Activated T-cell treated with anti-CD3 and anti-CD28 coated beads, Interleukin-2, amount 50 U/mL, for 24 hours (primary cell): Measurements from ENCODE around the gene PIP4K2A.

Experiments used
- DNase-seq: peaks from one replicate; pipeline ENCODE4 v3.0.0-alpha.2; 2020
- H3K27ac Mint-ChIP-seq: 2 replicates; pipeline ENCODE4 v1.8.0; 2020; ENCODE audit warnings: mild to moderate bottlenecking, mixed read lengths
- H3K27me3 Mint-ChIP-seq: 2 replicates; pipeline ENCODE4 v1.8.0; 2020; ENCODE audit warnings: mixed read lengths
- H3K36me3 Mint-ChIP-seq: 2 replicates; pipeline ENCODE4 v1.8.0; 2020; ENCODE audit warnings: low read depth, mixed read lengths
- H3K4me1 Mint-ChIP-seq: 2 replicates; pipeline ENCODE4 v1.8.0; 2020; ENCODE audit warnings: low read depth, mixed read lengths
- H3K4me3 Mint-ChIP-seq: 2 replicates; pipeline ENCODE4 v1.8.0; 2020; ENCODE audit warnings: mild to moderate bottlenecking, moderate library complexity, mixed read lengths
- H3K9me3 Mint-ChIP-seq: 2 replicates; pipeline ENCODE4 v1.8.0; 2020; ENCODE audit warnings: mixed read lengths

Gene PIP4K2A

GRCh38 chr10:22657024-22657423, 57.4 kb downstream of the PIP4K2A start:
- H3K27me3 Mint-ChIP-seq: no peaks in the 10 kb centered on the region
- H3K4me3 Mint-ChIP-seq: peak overlapping the region; percentile 24
- peak overlapping the region; percentile 99 for H3K27ac Mint-ChIP-seq
- no peak for DNase-seq
- H3K4me1 Mint-ChIP-seq: peaks cover 98% of the 10 kb centered on the region
- H3K9me3 Mint-ChIP-seq: no peaks in the 10 kb centered on the region
- peaks cover 34% of the 10 kb centered on the region for H3K36me3 Mint-ChIP-seq

GRCh38 chr10:22656036-22656435, 58.3 kb downstream of the PIP4K2A start:
- DNase-seq: no peak
- Mint-ChIP-seq H3K27me3 (no peaks in the 10 kb centered on the region), H3K36me3 (peaks cover 38% of the 10 kb centered on the region)

GRCh38 chr10:22655312-22655981, 58.9 kb downstream of the PIP4K2A start:
- DNase-seq: no peak
- Mint-ChIP-seq H3K9me3 (no peaks in the 10 kb centered on the region), H3K4me3 (peak overlapping the region; percentile 63), H3K4me1 (peaks cover 98% of the 10 kb centered on the region), H3K27me3 (no peaks in the 10 kb centered on the region), H3K27ac (peak overlapping the region; percentile 99), H3K36me3 (peaks cover 39% of the 10 kb centered on the region)

More at GRCh38 chr10:22656036-22656435, 58.3 kb downstream of the PIP4K2A start:
- Mint-ChIP-seq H3K4me3 (peak overlapping the region; percentile 63), H3K4me1 (peaks cover 98% of the 10 kb centered on the region), H3K9me3 (no peaks in the 10 kb centered on the region), H3K27ac (peak overlapping the region; percentile 99)

- DNase-seq: peak; percentile 60
- Mint-ChIP-seq H3K36me3 (peaks cover 43% of the 10 kb centered on the region), H3K9me3 (no peaks in the 10 kb centered on the region), H3K4me3 (peak overlapping the region; percentile 77), H3K27me3 (no peaks in the 10 kb centered on the region), H3K27ac (peak overlapping the region; percentile 99), H3K4me1 (peaks cover 99% of the 10 kb centered on the region)
Observed at GRCh38 chr10:22652988-22653481, 61.3 kb downstream of the PIP4K2A start.

DNA sequence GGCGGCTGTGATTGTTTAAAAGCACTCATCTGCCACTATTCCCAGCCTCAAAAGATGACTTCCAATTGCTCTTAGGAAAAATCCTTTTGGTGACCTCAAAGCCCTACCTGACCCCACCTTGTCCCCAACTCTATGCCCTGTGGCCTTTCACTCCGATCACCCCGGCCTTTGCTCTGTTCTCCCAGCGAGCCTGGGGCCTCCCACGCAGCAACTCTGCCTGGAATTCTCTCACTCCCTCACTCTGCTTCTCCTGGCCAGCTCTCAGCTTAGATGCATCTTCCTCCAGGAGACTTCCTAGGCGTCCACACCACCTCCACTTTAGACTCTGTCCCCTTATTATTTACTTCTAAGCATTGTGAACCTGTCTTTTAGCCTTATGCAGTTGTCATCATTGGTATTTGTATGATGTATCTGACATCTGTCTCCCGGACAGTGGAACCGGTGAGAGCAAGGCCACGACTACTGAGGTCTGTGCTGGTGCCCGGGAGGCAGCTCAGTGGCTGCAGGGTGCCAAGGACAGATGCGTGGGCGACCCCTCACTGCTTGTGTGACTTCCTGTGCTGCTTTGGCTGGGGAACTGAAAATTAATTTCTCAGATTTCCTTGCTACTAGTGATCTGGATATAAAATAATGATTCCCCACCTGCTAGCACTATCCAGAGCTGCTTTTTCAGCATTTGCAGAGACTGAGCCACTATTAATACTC, 63.0 kb downstream of the PIP4K2A start:
- H3K36me3 Mint-ChIP-seq: peaks cover 42% of the 10 kb centered on the region
- H3K27me3 Mint-ChIP-seq: no peaks in the 10 kb centered on the region
- peaks cover 99% of the 10 kb centered on the region for H3K4me1 Mint-ChIP-seq
- peak; percentile 60 for DNase-seq
- H3K9me3 Mint-ChIP-seq: no peaks in the 10 kb centered on the region
- peak overlapping the region; percentile 77 for H3K4me3 Mint-ChIP-seq
- peak overlapping the region; percentile 99 for H3K27ac Mint-ChIP-seq

- H3K4me1 Mint-ChIP-seq: peaks cover 94% of the 10 kb centered on the region
- no peaks in the 10 kb centered on the region for H3K27me3 Mint-ChIP-seq
- no peak for DNase-seq
- peaks cover 36% of the 10 kb centered on the region for H3K36me3 Mint-ChIP-seq
- peak overlapping the region; percentile 99 for H3K27ac Mint-ChIP-seq
- peak overlapping the region; percentile 73 for H3K4me3 Mint-ChIP-seq
- H3K9me3 Mint-ChIP-seq: no peaks in the 10 kb centered on the region
Observed at GRCh38 chr10:22649994-22650393, 64.4 kb downstream of the PIP4K2A start.

DNA sequence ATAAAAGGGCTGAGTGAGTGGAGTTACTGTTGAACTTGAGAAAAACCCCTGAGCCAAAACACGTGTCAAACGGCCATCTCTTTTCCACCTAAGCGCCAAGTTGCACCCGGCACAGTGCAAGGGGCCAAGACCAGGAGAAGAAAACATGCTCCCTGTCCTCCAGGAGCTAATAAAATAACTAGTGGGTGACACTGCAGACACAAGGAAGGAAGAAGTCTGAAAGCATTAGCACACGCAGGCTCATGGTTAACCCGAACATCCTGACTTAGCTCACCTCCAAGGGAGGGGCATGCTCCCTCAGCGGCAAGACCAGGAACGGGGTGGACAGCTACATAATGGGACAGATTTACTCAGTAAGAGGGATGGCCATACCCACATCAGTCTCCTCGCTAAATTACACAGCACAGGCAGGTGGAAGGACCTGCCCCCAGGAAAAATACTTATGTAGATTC, 65.0 kb downstream of the PIP4K2A start:
- Mint-ChIP-seq H3K4me3 (peak overlapping the region; percentile 73), H3K27me3 (no peaks in the 10 kb centered on the region), H3K9me3 (no peaks in the 10 kb centered on the region), H3K36me3 (peaks cover 40% of the 10 kb centered on the region), H3K27ac (peak overlapping the region; percentile 99), H3K4me1 (peaks cover 93% of the 10 kb centered on the region)
- DNase-seq: peak; percentile 62

DNA sequence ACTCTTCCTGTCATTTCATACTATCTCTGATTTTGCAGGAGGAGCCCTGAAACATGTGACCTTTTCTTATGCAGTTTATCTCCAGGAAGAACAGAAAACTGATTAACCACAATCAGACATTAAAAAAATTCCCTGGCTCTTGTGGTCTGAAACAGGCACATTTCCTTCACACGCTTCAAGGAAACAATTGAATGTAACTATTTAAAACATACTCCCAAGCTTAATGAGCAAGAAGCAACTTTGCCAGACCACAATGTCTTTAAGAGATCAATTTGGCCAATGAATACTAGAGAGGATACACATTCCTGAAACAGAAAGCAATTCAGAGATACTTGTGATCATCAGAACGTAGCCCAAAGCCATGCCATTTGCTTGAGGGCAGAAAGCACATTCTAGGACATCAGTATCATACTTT, 65.8 kb downstream of the PIP4K2A start:
- peak overlapping the region; percentile 99 for H3K27ac Mint-ChIP-seq
- H3K36me3 Mint-ChIP-seq: peaks cover 48% of the 10 kb centered on the region
- H3K9me3 Mint-ChIP-seq: no peaks in the 10 kb centered on the region
- H3K4me3 Mint-ChIP-seq: peak overlapping the region; percentile 73
- H3K4me1 Mint-ChIP-seq: peaks cover 94% of the 10 kb centered on the region
- no peak for DNase-seq
- no peaks in the 10 kb centered on the region for H3K27me3 Mint-ChIP-seq

GRCh38 chr10:22647244-22647643, 67.1 kb downstream of the PIP4K2A start:
- Mint-ChIP-seq H3K36me3 (peaks cover 42% of the 10 kb centered on the region), H3K9me3 (no peaks in the 10 kb centered on the region), H3K27ac (peak overlapping the region; percentile 99), H3K27me3 (no peaks in the 10 kb centered on the region), H3K4me1 (peaks cover 92% of the 10 kb centered on the region), H3K4me3 (peak overlapping the region; percentile 73)
- no peak for DNase-seq

GRCh38 chr10:22646388-22646853, 68.0 kb downstream of the PIP4K2A start:
- H3K27ac Mint-ChIP-seq: peak overlapping the region; percentile 99
- peak overlapping the region; percentile 73 for H3K4me3 Mint-ChIP-seq
- DNase-seq: no peak
- H3K4me1 Mint-ChIP-seq: peaks cover 91% of the 10 kb centered on the region
- no peaks in the 10 kb centered on the region for H3K9me3 Mint-ChIP-seq
- H3K36me3 Mint-ChIP-seq: peaks cover 44% of the 10 kb centered on the region
- no peaks in the 10 kb centered on the region for H3K27me3 Mint-ChIP-seq

- no peaks in the 10 kb centered on the region for H3K27me3 Mint-ChIP-seq
- peaks cover 88% of the 10 kb centered on the region for H3K4me1 Mint-ChIP-seq
- H3K27ac Mint-ChIP-seq: peak overlapping the region; percentile 87
- H3K4me3 Mint-ChIP-seq: peak overlapping the region; percentile 21
- H3K36me3 Mint-ChIP-seq: peaks cover 48% of the 10 kb centered on the region
- no peak for DNase-seq
- H3K9me3 Mint-ChIP-seq: no peaks in the 10 kb centered on the region
Observed at GRCh38 chr10:22644222-22644621, 70.2 kb downstream of the PIP4K2A start.

- no peaks in the 10 kb centered on the region for H3K9me3 Mint-ChIP-seq
- peaks cover 51% of the 10 kb centered on the region for H3K36me3 Mint-ChIP-seq
- no peak for DNase-seq
- no peaks in the 10 kb centered on the region for H3K27me3 Mint-ChIP-seq
- peak overlapping the region; percentile 87 for H3K27ac Mint-ChIP-seq
- H3K4me1 Mint-ChIP-seq: peaks cover 87% of the 10 kb centered on the region
- peak overlapping the region; percentile 21 for H3K4me3 Mint-ChIP-seq
Observed at GRCh38 chr10:22643775-22644174, 70.6 kb downstream of the PIP4K2A start.

- Mint-ChIP-seq H3K4me1 (peaks cover 86% of the 10 kb centered on the region), H3K9me3 (no peaks in the 10 kb centered on the region)
Observed at GRCh38 chr10:22643116-22643515, 71.3 kb downstream of the PIP4K2A start.

DNA sequence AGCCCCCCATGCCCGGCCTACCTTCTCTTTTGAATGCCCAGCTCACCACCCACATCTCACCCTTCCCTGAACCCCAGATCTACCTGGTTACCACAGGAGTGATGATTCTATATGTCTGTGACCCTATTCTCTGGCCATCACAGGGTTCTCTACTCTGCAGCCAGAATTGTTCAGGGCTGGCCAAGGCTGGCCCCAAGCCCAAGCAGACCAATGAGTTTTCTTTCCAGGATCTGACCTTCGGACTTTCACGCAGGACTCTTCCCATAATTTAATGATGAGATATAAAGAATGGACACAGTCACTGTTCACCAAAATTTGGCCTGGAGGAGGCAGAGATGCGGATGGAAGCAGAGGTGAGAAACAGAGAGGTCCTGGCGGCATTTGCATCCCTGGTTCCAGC, 72.6 kb downstream of the PIP4K2A start:
- H3K36me3 Mint-ChIP-seq: peaks cover 55% of the 10 kb centered on the region
- no peaks in the 10 kb centered on the region for H3K27me3 Mint-ChIP-seq
- peaks cover 7% of the 10 kb centered on the region for H3K9me3 Mint-ChIP-seq
- H3K4me1 Mint-ChIP-seq: peaks cover 85% of the 10 kb centered on the region
- no peak overlapping the region for H3K4me3 Mint-ChIP-seq
- no peak for DNase-seq
- H3K27ac Mint-ChIP-seq: peak overlapping the region; percentile 50

More at GRCh38 chr10:22643116-22643515, 71.3 kb downstream of the PIP4K2A start:
- Mint-ChIP-seq H3K27me3 (no peaks in the 10 kb centered on the region), H3K36me3 (peaks cover 53% of the 10 kb centered on the region), H3K4me3 (no peak overlapping the region), H3K27ac (peak overlapping the region; percentile 87)
- DNase-seq: no peak

GRCh38 chr10:22640359-22640758, 74.0 kb downstream of the PIP4K2A start:
- H3K27ac Mint-ChIP-seq: no peak overlapping the region
- peaks cover 9% of the 10 kb centered on the region for H3K9me3 Mint-ChIP-seq
- no peak overlapping the region for H3K4me3 Mint-ChIP-seq
- H3K36me3 Mint-ChIP-seq: peaks cover 66% of the 10 kb centered on the region
- H3K27me3 Mint-ChIP-seq: no peaks in the 10 kb centered on the region
- DNase-seq: no peak
- H3K4me1 Mint-ChIP-seq: peaks cover 88% of the 10 kb centered on the region
